Coronary artery (tissue), 2 donors: ENCODE results near the gene TMEM107.

Source experiments
- DNase-seq: peaks from one replicate; pipeline ENCODE4 v3.0.0-alpha.2; 2017; ENCODE audit warnings: low spot score
- H3K27ac ChIP-seq, 2 donors: fragments of 200-600 bp; sonication (generic); one replicate each; pipeline ENCODE4 v1.5.1; 2016 to 2019
- H3K4me3 ChIP-seq: fragments of 200-600 bp; sonication (generic); 2 replicates; pipeline ENCODE4 v1.5.1; 2016; ENCODE audit warnings: mild to moderate bottlenecking, moderate library complexity
- TF ChIP-seq, protein P1 (sequence below): fragments of 200-600 bp; sonication (generic); IDR thresholded peaks from one replicate; pipeline ENCODE4 v1.5.1; 2019; ENCODE audit warnings: antibody characterized with exemption

Gene TMEM107

GRCh38 chr17:8176197-8176940 lies at the start of gene TMEM107:
Gene TMEM107 (minus strand): TSS chr17:8176380. CDS start chr17:8176286, 94 bp downstream.
- Histone ChIP-seq H3K27ac (peak within 1 kb of the TSS; percentile 77 to 87), H3K4me3 (peak within 1 kb of the TSS; percentile 78)
- TF ChIP-seq, protein P1, sequence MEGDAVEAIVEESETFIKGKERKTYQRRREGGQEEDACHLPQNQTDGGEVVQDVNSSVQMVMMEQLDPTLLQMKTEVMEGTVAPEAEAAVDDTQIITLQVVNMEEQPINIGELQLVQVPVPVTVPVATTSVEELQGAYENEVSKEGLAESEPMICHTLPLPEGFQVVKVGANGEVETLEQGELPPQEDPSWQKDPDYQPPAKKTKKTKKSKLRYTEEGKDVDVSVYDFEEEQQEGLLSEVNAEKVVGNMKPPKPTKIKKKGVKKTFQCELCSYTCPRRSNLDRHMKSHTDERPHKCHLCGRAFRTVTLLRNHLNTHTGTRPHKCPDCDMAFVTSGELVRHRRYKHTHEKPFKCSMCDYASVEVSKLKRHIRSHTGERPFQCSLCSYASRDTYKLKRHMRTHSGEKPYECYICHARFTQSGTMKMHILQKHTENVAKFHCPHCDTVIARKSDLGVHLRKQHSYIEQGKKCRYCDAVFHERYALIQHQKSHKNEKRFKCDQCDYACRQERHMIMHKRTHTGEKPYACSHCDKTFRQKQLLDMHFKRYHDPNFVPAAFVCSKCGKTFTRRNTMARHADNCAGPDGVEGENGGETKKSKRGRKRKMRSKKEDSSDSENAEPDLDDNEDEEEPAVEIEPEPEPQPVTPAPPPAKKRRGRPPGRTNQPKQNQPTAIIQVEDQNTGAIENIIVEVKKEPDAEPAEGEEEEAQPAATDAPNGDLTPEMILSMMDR: no peak
- peak; percentile 92 for DNase-seq

GRCh38 chr17:8224891-8225812 lies 49.0 kb upstream of the TMEM107 start:
- Histone ChIP-seq H3K27ac (no peak overlapping the region), H3K4me3 (no peak overlapping the region)
- TF ChIP-seq, protein P1: no peak
- no peak for DNase-seq

DNA sequence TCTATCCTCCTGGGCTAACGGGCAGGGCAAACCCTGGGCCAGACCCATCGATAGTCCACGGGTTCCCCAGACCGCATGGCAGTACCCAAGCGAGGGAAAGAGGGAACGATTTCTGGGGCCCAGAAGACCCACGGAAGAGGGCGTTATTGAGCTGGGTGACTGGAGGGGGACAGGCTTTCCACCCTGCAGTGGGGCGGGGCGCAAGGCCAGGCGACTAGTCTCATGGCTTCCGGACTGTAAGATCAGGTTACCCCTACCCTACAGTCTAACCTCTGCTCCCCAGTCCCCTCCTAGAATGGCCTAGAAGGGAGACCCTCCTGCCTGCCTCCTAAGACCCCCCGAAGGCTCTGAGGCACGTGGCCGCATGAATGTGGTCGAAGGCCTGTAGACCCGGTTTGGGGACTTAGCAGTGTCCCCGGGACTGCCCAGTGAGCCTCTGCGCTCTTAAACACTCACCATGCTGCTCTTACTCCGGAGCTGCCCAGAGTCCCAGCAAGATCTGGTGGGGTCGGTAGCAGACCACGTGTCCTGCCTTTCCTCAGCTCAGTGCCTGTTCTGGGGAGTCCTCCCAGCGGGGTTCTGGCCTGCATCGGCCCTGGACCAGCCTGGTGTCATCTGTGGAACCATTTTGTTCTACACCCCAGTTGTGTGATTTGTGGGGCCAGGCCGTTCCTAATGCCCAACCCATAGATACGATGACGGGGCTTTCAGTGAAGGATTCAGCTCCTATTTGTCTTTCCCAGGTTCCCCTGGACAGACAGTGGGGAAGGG lies 47.4 kb upstream of the TMEM107 start:
- Histone ChIP-seq H3K27ac (peak overlapping the region; percentile 86 to 94), H3K4me3 (peak overlapping the region; percentile 76)
- DNase-seq: no peak
- TF ChIP-seq, protein P1: no peak

DNA sequence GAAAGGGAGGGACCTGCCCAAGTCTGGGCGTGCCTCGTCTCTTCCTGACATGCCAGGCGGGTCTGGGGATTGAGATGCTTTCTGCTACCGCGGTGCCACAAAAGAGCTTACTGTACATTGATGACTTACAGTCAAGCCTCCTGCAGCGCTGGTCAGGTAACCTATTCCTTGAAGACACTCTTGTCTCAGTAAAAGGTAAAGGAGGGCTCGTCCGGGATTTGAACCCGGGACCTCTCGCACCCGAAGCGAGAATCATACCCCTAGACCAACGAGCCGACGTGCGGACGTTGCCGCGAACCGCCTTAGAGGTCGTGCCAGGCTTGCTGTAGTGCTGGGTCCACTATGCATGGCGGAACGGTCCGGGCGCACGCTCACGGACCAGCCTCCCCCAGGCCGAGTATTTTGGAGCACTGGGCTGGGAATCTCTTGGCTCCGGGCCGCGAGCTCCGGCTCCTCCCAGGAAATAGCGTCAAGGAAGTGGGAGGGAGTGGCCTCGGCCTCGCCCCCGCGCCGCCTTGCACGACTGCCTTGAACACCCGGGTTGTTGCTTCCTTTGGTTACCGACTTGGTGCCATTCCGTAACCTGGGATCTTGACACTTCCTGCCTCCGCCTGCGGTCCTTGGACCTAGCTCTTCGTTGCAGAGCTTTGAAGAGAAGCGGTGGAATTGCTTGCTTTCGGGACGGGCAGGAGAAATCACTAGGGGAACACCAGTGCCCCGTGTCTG lies 46.6 kb upstream of the TMEM107 start:
- H3K4me3 ChIP-seq: peak overlapping the region; percentile 76
- TF ChIP-seq, protein P1: no peak
- peak overlapping the region; percentile 86 to 94 for H3K27ac ChIP-seq
- DNase-seq: peak; percentile 98

- H3K4me3 ChIP-seq: peak overlapping the region; percentile 76
- TF ChIP-seq, protein P1: no peak
- no peak for DNase-seq
- H3K27ac ChIP-seq: peak overlapping the region; percentile 86 to 94
Observed at GRCh38 chr17:8222380-8222629, 46.1 kb upstream of the TMEM107 start.

DNA sequence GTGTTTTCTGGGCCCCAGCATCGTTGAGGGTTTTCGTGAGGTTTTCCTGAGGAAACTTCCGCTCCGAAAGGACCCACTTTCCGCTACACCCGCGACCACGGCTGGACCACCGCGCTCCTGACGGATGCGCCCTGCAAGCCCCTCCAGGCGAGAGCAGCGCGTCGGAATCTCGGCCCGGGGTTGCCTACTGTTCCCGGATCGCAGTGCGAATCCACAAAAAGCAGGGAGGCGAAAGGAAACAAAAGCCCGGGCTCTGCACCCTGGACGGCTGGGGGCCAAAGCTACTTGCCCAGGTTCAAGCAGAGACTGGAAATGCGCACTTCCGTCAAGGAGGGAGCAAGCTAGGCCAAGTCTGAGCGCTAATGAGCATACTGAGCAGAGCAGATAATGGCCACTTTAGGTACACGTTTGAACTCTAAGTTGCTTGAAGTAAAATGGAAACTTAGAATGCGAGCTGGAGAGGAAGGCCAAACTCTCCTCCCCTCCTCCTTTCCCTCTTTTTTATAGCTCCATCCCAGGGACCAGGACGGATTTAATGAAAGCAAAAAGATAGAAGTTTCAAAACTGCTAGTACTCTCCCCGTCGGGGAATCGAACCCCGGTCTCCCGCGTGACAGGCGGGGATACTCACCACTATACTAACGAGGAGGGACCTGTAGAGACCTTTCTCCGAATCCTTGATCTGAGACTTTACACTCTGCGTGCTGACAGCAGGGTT lies 45.6 kb upstream of the TMEM107 start:
- peak; percentile 91 for DNase-seq
- TF ChIP-seq, protein P1: no peak
- H3K27ac ChIP-seq: peak overlapping the region; percentile 86 to 94

More for the DNA sequence above, 45.6 kb upstream of the TMEM107 start:
- H3K4me3 ChIP-seq: peak overlapping the region; percentile 76
